Esophagus muscularis mucosa (tissue), 4 donors: ENCODE data around the gene ANP32A. TPM values are rescaled to one million over a fixed set of nuclear protein-coding genes. Genes with fewer than 3 reads are reported as not detected.

Experiments used
- DNase-seq: peaks from one replicate; pipeline ENCODE4 v3.0.0-alpha.2; 2017; ENCODE audit errors: extremely low spot score
- H3K27ac ChIP-seq, 4 donors: fragments of 200-600 bp; sonication (generic); replicated peaks in 1 of 4; 1 replicate in 3 of 4; 2 replicates in 1 of 4; pipeline ENCODE4 v1.5.1; 2016 to 2019; ENCODE audit warnings: mild to moderate bottlenecking in 1 of 4
- H3K27me3 ChIP-seq, 4 donors: fragments of 200-600 bp; sonication (generic); one replicate each; pipeline versions ENCODE4 v1.5.1 to v1.6.0; 2016 to 2019
- H3K36me3 ChIP-seq, 4 donors: fragments of 200-600 bp; sonication (generic); one replicate each; pipeline ENCODE4 v1.5.1; 2016 to 2019
- H3K4me1 ChIP-seq, 4 donors: fragments of 200-600 bp; sonication (generic); one replicate each; pipeline ENCODE4 v1.5.1; 2016 to 2019
- H3K4me3 ChIP-seq, 4 donors: fragments of 200-600 bp; sonication (generic); 1 replicate in 2 of 4; 2 replicates in 2 of 4; pipeline ENCODE4 v1.5.1; 2016 to 2019; ENCODE audit warnings: mild to moderate bottlenecking in 4 of 4, moderate library complexity in 1 of 4
- H3K9me3 ChIP-seq, 4 donors: fragments of 200-600 bp; sonication (generic); 1 replicate in 3 of 4; 2 replicates in 1 of 4; pipeline ENCODE4 v1.5.1; 2016 to 2019
- CTCF ChIP-seq, 3 experiments: fragments of 200-600 bp in 2 of 3; fragments of 450-650 bp in 1 of 3; sonication (generic) in 2 of 3; IDR thresholded peaks; one replicate each; pipeline ENCODE4 v1.5.1; 2017 to 2019; ENCODE audit warnings: antibody characterized with exemption in 3 of 3, mild to moderate bottlenecking in 2 of 3, moderate library complexity in 1 of 3
- EP300 ChIP-seq: sonication (generic); formaldehyde crosslinking; IDR thresholded peaks from one replicate; pipeline ENCODE4 v1.6.1; 2017; ENCODE audit warnings: antibody characterized with exemption
- POLR2A ChIP-seq: fragments of 450-650 bp; IDR thresholded peaks from one replicate; pipeline ENCODE4 v1.6.1; 2017; ENCODE audit warnings: antibody characterized with exemption, moderate library complexity, mild to moderate bottlenecking, low read depth
- POLR2AphosphoS5 ChIP-seq, 2 donors: sonication (generic); formaldehyde crosslinking; IDR thresholded peaks; one replicate each; pipeline ENCODE4 v1.6.1; 2017; ENCODE audit warnings: antibody characterized with exemption in 2 of 2
- WGBS: methylation state at CpG from one replicate; pipeline ENCODE4 v1.1.5; 2018; 5-methylcytosine and 5-hydroxymethylcytosine counted together
- intact Hi-C: fragments of 100-400 bp; cut with DNase I; formaldehyde crosslinking; loops from one replicate; pipeline ENCODE4 v1.15.1; 2023
- total RNA-seq, 4 donors: library from RNA; depleted of rRNA; stranded (reverse); fragments of >200 nt; gene quantifications; one replicate each; pipeline versions ENCODE4 v1.1.0 to v1.2.1, GENCODE V29; 2016

ANP32A gene
- total RNA-seq, 4 donors from 2014 or later, result 35.3 to 64.1 (median 51.1) TPM

- Histone ChIP-seq H3K9me3 (no peaks in the 10 kb centered on the region), H3K4me3 (no peak overlapping the region), H3K27me3 (no peaks in the 10 kb centered on the region), H3K4me1 (peaks cover 51 to 78% (median 75%) of the 10 kb centered on the region in 4 donors), H3K27ac (no peak overlapping the region), H3K36me3 (no peaks in the 10 kb centered on the region)
- no peak for DNase-seq
- TF ChIP-seq POLR2A (no peak), EP300 (no peak), POLR2AphosphoS5 (IDR thresholded peaks at IDR 0.05) (no peak), CTCF (IDR thresholded peaks at IDR 0.05) (no peak)
- WGBS, result 59% methylated on average over 5 of the region's 5 CpGs
- intact Hi-C loops, result no loop called here
Measured at GRCh38 chr15:68808770-68809169, 11.9 kb downstream of the ANP32A start.

- DNase-seq, result no peak
- Histone ChIP-seq H3K4me3 (no peak overlapping the region), H3K36me3 (no peaks in the 10 kb centered on the region), H3K9me3 (no peaks in the 10 kb centered on the region), H3K4me1 (peaks cover 45 to 72% (median 69%) of the 10 kb centered on the region in 4 donors), H3K27me3 (no peaks in the 10 kb centered on the region), H3K27ac (no peak overlapping the region)
- WGBS, result 18% methylated on average over 2 of the region's 2 CpGs
- intact Hi-C loops, result no loop called here
- TF ChIP-seq POLR2AphosphoS5 (IDR thresholded peaks at IDR 0.05), result no peak
- no peak for TF ChIP-seq EP300
- no peak for TF ChIP-seq POLR2A
- TF ChIP-seq CTCF (IDR thresholded peaks at IDR 0.05), result no peak
Measured at GRCh38 chr15:68808091-68808490, 12.6 kb downstream of the ANP32A start.

GRCh38 chr15:68807249-68807648 lies 13.4 kb downstream of the ANP32A start:
- Histone ChIP-seq H3K27ac (no peak overlapping the region), H3K4me1 (peaks cover 36 to 71% (median 60%) of the 10 kb centered on the region in 4 donors), H3K9me3 (no peaks in the 10 kb centered on the region), H3K36me3 (no peaks in the 10 kb centered on the region), H3K4me3 (no peak overlapping the region), H3K27me3 (no peaks in the 10 kb centered on the region)
- WGBS, result 74% methylated on average over 10 of the region's 11 CpGs
- DNase-seq, result no peak
- intact Hi-C loops, result no loop called here
- TF ChIP-seq POLR2A (no peak), EP300 (no peak), CTCF (IDR thresholded peaks at IDR 0.05) (no peak), POLR2AphosphoS5 (IDR thresholded peaks at IDR 0.05) (no peak)

- Histone ChIP-seq H3K27ac (no peak overlapping the region), H3K4me3 (no peak overlapping the region), H3K36me3 (no peaks in the 10 kb centered on the region), H3K27me3 (no peaks in the 10 kb centered on the region), H3K9me3 (no peaks in the 10 kb centered on the region), H3K4me1 (peaks cover 35 to 72% (median 59%) of the 10 kb centered on the region in 4 donors)
- 73% methylated on average over 8 of the region's 9 CpGs for WGBS
- DNase-seq, result no peak
- intact Hi-C loops, result no loop called here
- TF ChIP-seq POLR2A, result no peak
- no peak for TF ChIP-seq EP300
- TF ChIP-seq POLR2AphosphoS5 (IDR thresholded peaks at IDR 0.05), result no peak
- TF ChIP-seq CTCF (IDR thresholded peaks at IDR 0.05), result no peak
Measured at GRCh38 chr15:68806220-68807060, 14.3 kb downstream of the ANP32A start.
